ENCODE data around the gene ALOXE3. TPM values are rescaled to one million over a fixed set of nuclear protein-coding genes. Genes with fewer than 3 reads are reported as not detected.

ALOXE3 gene
- total RNA-seq, 6 donors from 2014 or later, result not detected

DNA sequence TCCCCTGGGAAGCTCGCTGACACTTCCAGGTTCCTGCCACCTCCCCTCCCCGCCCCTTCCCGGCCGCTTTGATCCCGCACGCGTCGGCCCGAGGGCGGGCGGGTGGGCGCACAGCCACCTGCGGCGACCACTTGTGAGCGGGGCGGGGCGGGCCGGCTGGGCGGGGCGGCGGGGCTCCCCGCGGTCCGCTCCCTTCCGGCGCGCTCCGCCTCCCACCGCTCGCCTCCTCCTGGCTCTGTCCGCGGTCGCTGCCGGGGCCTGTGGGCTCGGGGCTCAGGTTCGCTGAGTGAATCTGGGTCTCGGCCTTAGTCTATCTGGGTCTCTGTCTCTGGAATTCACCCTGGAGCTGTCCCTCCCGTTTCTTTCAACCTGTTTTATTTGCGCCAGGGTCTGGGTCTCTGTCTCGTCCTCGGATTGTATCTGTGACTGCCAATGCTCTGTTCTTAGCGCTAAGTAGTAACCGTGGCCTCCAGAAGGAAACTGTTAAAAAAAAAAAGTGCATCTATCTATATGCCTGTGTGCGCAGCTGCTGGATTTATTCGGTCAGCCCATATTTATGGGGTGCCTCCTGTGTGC lies 8.3 kb upstream of the ALOXE3 start:
- Histone ChIP-seq H3K4me3 (peak overlapping the region; percentile 36 to 69 (median 64)), H3K4me1 (peaks cover 48 to 62% (median 52%) of the 10 kb centered on the region in 4 donors), H3K27me3 (peaks cover 0 to 45% (median 21%) of the 10 kb centered on the region in 4 donors), H3K9me3 (no peaks in the 10 kb centered on the region), H3K36me3 (no peaks in the 10 kb centered on the region), H3K27ac (peak overlapping the region; percentile 10 to 79 (median 60))
- WGBS, 2 donors, result 1% methylated on average over 9 to 29 of the region's 45 CpGs
- TF ChIP-seq POLR2A (IDR thresholded peaks at IDR 0.05) (no peak), EP300 (IDR thresholded peaks at IDR 0.05) (no peak), CTCF (IDR thresholded peaks at IDR 0.05) (no peak), POLR2AphosphoS5 (IDR thresholded peaks at IDR 0.05) (no peak)
- ATAC-seq (ENCODE audit: low FRiP score in 2 of 2) (peak in 1 of 2 donors; percentile 70), DNase-seq (peak in 1 of 2 donors; percentile 91)

DNA sequence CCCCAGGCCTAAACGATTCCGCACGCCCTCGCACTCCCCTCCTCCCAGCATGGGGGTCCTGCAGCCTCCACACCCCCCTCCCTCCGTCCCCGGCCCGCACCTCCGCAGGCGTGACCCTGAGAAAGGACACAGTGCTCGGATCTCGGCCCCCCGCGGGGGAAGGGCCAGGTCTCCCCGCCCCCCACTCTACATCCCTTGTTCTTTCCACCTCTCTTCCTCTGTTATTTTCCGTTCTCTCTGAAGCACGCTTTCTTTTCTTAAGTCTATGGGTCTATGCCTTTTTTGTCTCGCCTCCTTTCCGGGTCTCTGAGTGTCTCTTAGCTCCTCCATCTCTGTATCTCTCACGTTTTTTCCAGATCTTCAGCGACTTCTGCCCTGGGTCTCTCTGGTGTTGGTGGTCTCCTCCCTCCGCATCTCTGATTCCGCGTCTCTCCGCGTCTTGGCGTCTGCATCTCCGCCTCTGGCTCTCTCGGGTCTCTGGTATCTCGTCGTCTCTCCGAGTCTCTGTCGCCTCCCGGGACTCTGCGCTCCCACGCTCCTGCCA lies 7.7 kb upstream of the ALOXE3 start:
- Histone ChIP-seq H3K4me1 (peaks cover 54 to 68% (median 58%) of the 10 kb centered on the region in 4 donors), H3K27me3 (peaks cover 0 to 51% (median 23%) of the 10 kb centered on the region in 4 donors), H3K9me3 (no peaks in the 10 kb centered on the region), H3K36me3 (no peaks in the 10 kb centered on the region), H3K4me3 (peak overlapping the region; percentile 36 to 69 (median 64)), H3K27ac (peak overlapping the region; percentile 7 to 79 (median 34))
- 1% methylated on average over 32 to 34 of the region's 35 CpGs for WGBS, 2 donors
- peak in 1 of 2 donors; percentile 83 for DNase-seq
- TF ChIP-seq CTCF (IDR thresholded peaks at IDR 0.05), result no peak
- TF ChIP-seq EP300 (IDR thresholded peaks at IDR 0.05), result no peak
- TF ChIP-seq POLR2A (IDR thresholded peaks at IDR 0.05), result no peak
- no peak for TF ChIP-seq POLR2AphosphoS5 (IDR thresholded peaks at IDR 0.05)
- ATAC-seq (ENCODE audit: low FRiP score in 2 of 2), result no peak

DNA sequence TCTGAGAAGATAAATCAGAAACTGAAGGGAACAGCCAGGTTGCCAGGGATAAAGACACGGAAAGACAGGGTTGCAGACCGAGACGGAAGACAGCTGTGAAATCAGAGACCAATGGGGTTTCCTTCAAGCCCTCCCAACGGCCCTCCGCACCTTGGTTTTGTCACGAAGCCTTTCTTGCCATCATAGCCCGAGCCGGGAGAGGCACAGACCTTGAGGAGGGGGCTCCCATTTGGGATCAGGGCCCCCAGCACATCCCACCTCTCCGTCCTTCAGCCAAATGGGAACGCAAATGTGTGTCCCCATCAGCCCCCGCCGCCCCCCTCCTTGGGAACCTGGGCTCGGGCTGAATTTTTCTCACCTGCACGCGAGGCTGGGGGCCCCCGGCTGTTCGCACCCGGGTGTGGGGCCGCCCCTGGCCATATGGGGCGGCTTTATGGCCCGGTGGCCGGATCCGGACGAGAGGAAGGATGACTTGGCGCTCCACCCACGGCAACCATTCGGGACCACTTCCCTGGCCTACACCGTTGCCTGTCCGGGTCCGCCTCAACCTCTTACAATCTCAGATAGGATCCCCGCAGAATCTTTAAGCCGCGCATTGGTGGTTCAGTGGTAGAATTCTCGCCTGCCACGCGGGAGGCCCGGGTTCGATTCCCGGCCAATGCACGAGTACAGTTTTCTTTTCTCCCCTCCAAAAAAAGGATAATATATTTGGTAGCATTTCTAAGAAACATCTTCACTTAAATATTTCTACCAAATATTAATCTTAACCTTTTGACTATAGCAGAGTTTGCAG lies 7.0 kb upstream of the ALOXE3 start:
- H3K27ac ChIP-seq, result peak overlapping the region in 2 of 4 donors; percentile 58 to 79
- H3K27me3 ChIP-seq, result peaks cover 0 to 53% (median 23%) of the 10 kb centered on the region in 4 donors
- H3K36me3 ChIP-seq, result no peaks in the 10 kb centered on the region
- peaks cover 61 to 74% (median 65%) of the 10 kb centered on the region in 4 donors for H3K4me1 ChIP-seq
- no peak for TF ChIP-seq POLR2A (IDR thresholded peaks at IDR 0.05)
- TF ChIP-seq POLR2AphosphoS5 (IDR thresholded peaks at IDR 0.05), result no peak
- TF ChIP-seq EP300 (IDR thresholded peaks at IDR 0.05), result no peak
- TF ChIP-seq CTCF (IDR thresholded peaks at IDR 0.05), result no peak
- peak; percentile 81 to 91 for DNase-seq
- peak; percentile 9 to 66 for ATAC-seq (ENCODE audit: low FRiP score in 2 of 2)
- H3K9me3 ChIP-seq, result no peaks in the 10 kb centered on the region
- WGBS, 2 donors, result 2 to 3% methylated on average over 23 to 26 of the region's 40 CpGs
- peak overlapping the region; percentile 36 to 69 (median 64) for H3K4me3 ChIP-seq

DNA sequence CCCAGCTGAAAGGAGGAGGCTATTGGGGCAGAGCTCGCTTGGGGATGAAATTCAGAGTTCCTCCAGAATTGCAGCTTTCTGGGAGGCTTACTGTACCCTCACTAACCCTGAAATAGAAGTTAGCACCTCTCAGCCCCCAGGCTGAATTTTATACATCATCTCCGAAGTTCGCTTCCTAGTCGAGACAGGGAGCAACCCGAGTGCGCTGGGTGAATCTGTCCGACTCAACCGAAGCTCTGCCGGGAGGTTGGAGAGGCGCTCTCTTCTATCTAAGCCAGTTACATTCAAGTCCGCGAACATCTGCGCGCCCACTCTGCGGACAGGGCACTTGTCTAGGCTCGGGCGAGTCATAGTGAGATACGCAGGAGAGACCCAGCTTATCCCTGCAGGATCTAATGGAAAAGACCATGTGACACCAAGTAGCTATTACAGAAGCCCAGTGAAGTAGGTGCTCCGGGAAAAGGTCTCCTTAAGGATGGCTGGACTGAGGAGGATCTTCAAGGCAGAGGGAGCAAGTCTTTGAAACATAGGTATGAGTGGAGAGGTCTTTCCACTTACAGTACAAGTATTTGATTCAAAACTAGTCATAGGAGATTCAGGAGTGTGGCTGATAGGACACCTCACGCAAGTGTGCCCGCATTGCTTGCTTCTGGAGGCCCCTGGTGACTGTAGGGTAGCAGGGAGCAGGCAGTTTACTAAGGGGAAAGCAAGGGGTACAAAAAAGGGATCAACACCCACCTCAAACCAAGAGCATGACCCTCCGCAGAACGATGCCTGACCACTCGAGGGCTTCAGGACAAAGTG lies 6.2 kb upstream of the ALOXE3 start:
- Histone ChIP-seq H3K4me3 (peak overlapping the region in 3 of 4 donors; percentile 43 to 66 (median 58)), H3K27me3 (peaks cover 0 to 53% (median 23%) of the 10 kb centered on the region in 4 donors), H3K9me3 (no peaks in the 10 kb centered on the region), H3K27ac (peak overlapping the region in 1 of 4 donors; percentile 1), H3K4me1 (peaks cover 61 to 82% (median 67%) of the 10 kb centered on the region in 4 donors), H3K36me3 (no peaks in the 10 kb centered on the region)
- ATAC-seq (ENCODE audit: low FRiP score in 2 of 2) (no peak), DNase-seq (no peak)
- TF ChIP-seq POLR2AphosphoS5 (IDR thresholded peaks at IDR 0.05), result no peak
- no peak for TF ChIP-seq POLR2A (IDR thresholded peaks at IDR 0.05)
- TF ChIP-seq CTCF (IDR thresholded peaks at IDR 0.05), result no peak
- TF ChIP-seq EP300 (IDR thresholded peaks at IDR 0.05), result no peak
- 6 to 9% methylated on average over 10 to 24 of the region's 24 CpGs for WGBS, 2 donors

Data from upper lobe of left lung (tissue), 6 donors.